Panc1 (cell line): Measurements from ENCODE around the gene MINDY4B. TPM values are rescaled to one million over a fixed set of nuclear protein-coding genes. Genes with fewer than 3 reads are reported as not detected.

Source experiments
- ATAC-seq: fragments of 200-7000 bp; cut with Tn5 transposase; 2 replicates; pipeline ENCODE4 v1.9.1; 2020; ENCODE audit warnings: mild to moderate bottlenecking, moderate library complexity
- BruUV-seq: library from RNA; stranded (reverse); fragments of 400-500 nt; replicated peaks from 2 replicates; lab custom pipeline; 2021; lab: Mats Ljungman, UMichigan
- CTCF ChIA-PET: fragments of 300-600 bp; sonication (Branson Sonifier 250); formaldehyde crosslinking; loops from one replicate; lab custom pipeline; 2022; ENCODE audit warnings: antibody characterized with exemption; lab: Charles Lee
- POLR2A ChIA-PET: fragments of 300-600 bp; sonication (Branson Sonifier 250); formaldehyde crosslinking; loops from one replicate; lab custom pipeline; 2022; ENCODE audit warnings: antibody characterized with exemption; lab: Charles Lee
- DNase-seq: peaks from one replicate; pipeline ENCODE4 v3.0.0-alpha.2; 2010; ENCODE audit warnings: low read depth, low spot score
- H3K27ac ChIP-seq: 2 replicates; pipeline ENCODE4 v1.5.1; 2011; ENCODE audit warnings: mild to moderate bottlenecking, low read length, inconsistent platforms
- H3K27me3 ChIP-seq: fragments of 200-500 bp; sonication (Bioruptor generic); 2 replicates; pipeline ENCODE4 v1.6.0; 2014; ENCODE audit warnings: low read length, inconsistent platforms; ENCODE audit not compliant: control insufficient read depth, insufficient read depth
- H3K36me3 ChIP-seq: fragments of 200-500 bp; sonication (Bioruptor generic); 2 replicates; pipeline ENCODE4 v1.5.1; 2014; ENCODE audit warnings: inconsistent platforms, mild to moderate bottlenecking, low read length, moderate library complexity; ENCODE audit not compliant: control insufficient read depth, insufficient read depth
- H3K4me1 ChIP-seq: 2 replicates; pipeline ENCODE4 v1.5.1; 2011; ENCODE audit warnings: inconsistent platforms, mild to moderate bottlenecking, low read length, moderate library complexity; ENCODE audit not compliant: control insufficient read depth, insufficient read depth
- H3K4me3 ChIP-seq, 2 experiments: 2 replicates each; pipeline ENCODE4 v1.5.1; 2011 to 2012; ENCODE audit warnings: low read depth in 2 of 2, low read length in 2 of 2, mild to moderate bottlenecking in 2 of 2, inconsistent platforms in 1 of 2, moderate library complexity in 1 of 2
- H3K9me3 ChIP-seq: fragments of 200-500 bp; sonication (Bioruptor generic); 2 replicates; pipeline ENCODE4 v1.5.1; 2014; ENCODE audit warnings: low read depth, mild to moderate bottlenecking, inconsistent platforms, low read length, moderate library complexity; ENCODE audit not compliant: control insufficient read depth, insufficient read depth
- POLR2AphosphoS5 ChIP-seq: IDR thresholded peaks from 2 replicates; pipeline ENCODE4 v1.6.1; 2012; ENCODE audit warnings: mild to moderate bottlenecking, low read depth, low read length, moderate library complexity
- REST ChIP-seq, 2 experiments: IDR thresholded peaks; 2 replicates each; pipeline ENCODE4 v1.6.1; 2011 to 2012; ENCODE audit warnings: low read depth in 2 of 2, control low read depth in 1 of 2, low read length in 1 of 2, mild to moderate bottlenecking in 1 of 2, moderate library complexity in 1 of 2; ENCODE audit not compliant: insufficient read depth in 1 of 2
- SIN3A ChIP-seq: IDR thresholded peaks from 2 replicates; pipeline ENCODE4 v1.6.1; 2012; ENCODE audit warnings: low read depth, mild to moderate bottlenecking, low read length, moderate library complexity, borderline replicate concordance; ENCODE audit not compliant: insufficient read depth
- TCF7L2 ChIP-seq: IDR thresholded peaks from 2 replicates; pipeline ENCODE4 v1.6.1; 2011; ENCODE audit warnings: mild to moderate bottlenecking, low read depth, low read length, inconsistent platforms
- in situ Hi-C: cut with HindIII; loops from 2 replicates; pipeline ENCODE4 v1.10.0; 2016; ENCODE audit warnings: low sequenced_read_pairs, low pct_unique_long_range_greater_than_20kb
- intact Hi-C: fragments of 100-400 bp; cut with micrococcal nuclease; formaldehyde crosslinking; loops from one replicate; pipeline ENCODE4 v1.10.0; 2022; ENCODE audit not compliant: unreplicated experiment
- total RNA-seq: library from RNA; stranded (reverse); gene quantifications from one replicate; pipeline ENCODE4 v1.2.1, GENCODE V29; 2021; ENCODE audit not compliant: unreplicated experiment
- TF ChIP-seq, protein P1 (sequence below): fragments of 450-650 bp; IDR thresholded peaks from 2 replicates; pipeline ENCODE4 v1.5.1; 2017; ENCODE audit warnings: mild to moderate bottlenecking

MINDY4B gene
- total RNA-seq, 1 experiment from 2014 or later: not detected

GRCh38 chr3:150874666-150875219, 30.5 kb downstream of the MINDY4B start:
- TF ChIP-seq, protein P1, sequence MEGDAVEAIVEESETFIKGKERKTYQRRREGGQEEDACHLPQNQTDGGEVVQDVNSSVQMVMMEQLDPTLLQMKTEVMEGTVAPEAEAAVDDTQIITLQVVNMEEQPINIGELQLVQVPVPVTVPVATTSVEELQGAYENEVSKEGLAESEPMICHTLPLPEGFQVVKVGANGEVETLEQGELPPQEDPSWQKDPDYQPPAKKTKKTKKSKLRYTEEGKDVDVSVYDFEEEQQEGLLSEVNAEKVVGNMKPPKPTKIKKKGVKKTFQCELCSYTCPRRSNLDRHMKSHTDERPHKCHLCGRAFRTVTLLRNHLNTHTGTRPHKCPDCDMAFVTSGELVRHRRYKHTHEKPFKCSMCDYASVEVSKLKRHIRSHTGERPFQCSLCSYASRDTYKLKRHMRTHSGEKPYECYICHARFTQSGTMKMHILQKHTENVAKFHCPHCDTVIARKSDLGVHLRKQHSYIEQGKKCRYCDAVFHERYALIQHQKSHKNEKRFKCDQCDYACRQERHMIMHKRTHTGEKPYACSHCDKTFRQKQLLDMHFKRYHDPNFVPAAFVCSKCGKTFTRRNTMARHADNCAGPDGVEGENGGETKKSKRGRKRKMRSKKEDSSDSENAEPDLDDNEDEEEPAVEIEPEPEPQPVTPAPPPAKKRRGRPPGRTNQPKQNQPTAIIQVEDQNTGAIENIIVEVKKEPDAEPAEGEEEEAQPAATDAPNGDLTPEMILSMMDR: no peak
- no peak for TF ChIP-seq POLR2AphosphoS5
- TF ChIP-seq TCF7L2: no peak
- no peak for TF ChIP-seq REST (IDR thresholded peaks at IDR 0.05; ENCODE audit: insufficient read depth in 1 of 2, low read depth in 2 of 2, low read length in 1 of 2)
- TF ChIP-seq SIN3A: no peak
- Histone ChIP-seq H3K9me3 (no peaks in the 10 kb centered on the region), H3K4me1 (no peaks in the 10 kb centered on the region), H3K4me3 (no peak overlapping the region), H3K27me3 (peaks cover 18% of the 10 kb centered on the region), H3K27ac (no peak overlapping the region), H3K36me3 (no peaks in the 10 kb centered on the region)
- in situ Hi-C loops (no loop called here), intact Hi-C loops (no loop called here)
- ChIA-PET POLR2A (no interaction called here), CTCF (interaction anchor here (0.5 kb wide), 1 partner anchor 453 kb away, joined by 10 read pairs; no protein-coding TSS in a partner anchor)
- ATAC-seq (no peak), DNase-seq (no peak)
- BruUV-seq: no TSS peak

GRCh38 chr3:150871192-150871591, 34.0 kb downstream of the MINDY4B start:
- H3K27me3 ChIP-seq: peaks cover 13% of the 10 kb centered on the region; the same call in 1 of the 2 replicates
- H3K4me3 ChIP-seq: no peak overlapping the region
- in situ Hi-C loops (no loop called here), intact Hi-C loops (no loop called here)
- no peak for TF ChIP-seq TCF7L2
- TF ChIP-seq, protein P1: no peak
- no peak for TF ChIP-seq POLR2AphosphoS5
- no peak for TF ChIP-seq SIN3A
- TF ChIP-seq REST (IDR thresholded peaks at IDR 0.05; ENCODE audit: insufficient read depth in 1 of 2, low read depth in 2 of 2, low read length in 1 of 2): no peak
- H3K9me3 ChIP-seq: no peaks in the 10 kb centered on the region
- CTCF ChIA-PET: no interaction called here
- POLR2A ChIA-PET: no interaction called here
- DNase-seq (no peak), ATAC-seq (no peak)
- BruUV-seq: no TSS peak
- H3K36me3 ChIP-seq: no peaks in the 10 kb centered on the region
- no peak overlapping the region for H3K27ac ChIP-seq
- no peaks in the 10 kb centered on the region for H3K4me1 ChIP-seq
